Measurements from ENCODE around the gene TFIP11.

TFIP11 gene

DNA sequence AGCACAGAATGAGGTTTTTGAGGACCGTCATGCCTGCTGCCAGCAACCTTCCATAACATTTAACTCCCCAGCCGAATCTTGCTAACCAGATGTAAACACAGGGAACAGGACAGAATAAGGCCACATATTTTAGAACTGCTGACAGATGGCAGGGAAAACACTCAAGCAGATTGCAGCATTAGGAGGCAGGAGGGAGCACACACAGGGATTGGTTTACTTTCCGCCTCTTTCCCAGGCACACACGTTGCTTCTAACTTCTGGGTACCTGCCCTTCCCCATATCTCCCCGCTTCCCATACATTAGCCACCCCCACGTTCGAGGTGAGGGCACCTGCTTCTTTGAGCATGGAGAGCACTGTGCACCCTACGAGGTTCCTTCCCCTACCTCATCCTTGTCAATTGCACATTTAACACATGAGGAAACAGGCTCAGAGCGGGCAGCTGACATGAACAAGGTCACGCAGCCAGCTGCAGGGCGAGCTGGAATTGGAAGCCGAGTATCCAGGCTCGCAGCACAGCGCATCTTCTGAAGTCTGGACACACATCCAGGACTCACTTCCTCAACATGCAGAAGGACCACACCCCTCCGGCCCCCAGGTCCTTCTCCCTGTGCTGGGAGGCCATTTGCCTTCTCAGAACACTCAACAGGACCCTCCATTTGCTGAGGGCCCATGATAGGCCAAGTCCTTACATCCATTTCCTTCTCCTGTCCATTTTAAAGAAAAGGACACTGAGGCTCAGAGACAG lies 64.5 kb downstream of the TFIP11 start:
- H3K4me3 ChIP-seq (ENCODE audit: low read depth, low read length, poor library complexity, severe bottlenecking) = no peak overlapping the region
- H3K27me3 ChIP-seq (ENCODE audit: insufficient read depth, low read length) = no peaks in the 10 kb centered on the region
- no peaks in the 10 kb centered on the region for H3K4me1 ChIP-seq (ENCODE audit: insufficient read depth, low read length, severe bottlenecking)
- no peaks in the 10 kb centered on the region for H3K9me2 ChIP-seq (ENCODE audit: low read depth, low read length)
- peaks cover 33% of the 10 kb centered on the region for H3K36me3 ChIP-seq (ENCODE audit: insufficient read depth, low read length)
- H3F3A ChIP-seq (ENCODE audit: insufficient read depth, low read length) = no peaks in the 10 kb centered on the region
- H3K9me3 ChIP-seq (ENCODE audit: low read length) = no peaks in the 10 kb centered on the region
- H3K4me2 ChIP-seq (ENCODE audit: low read length) = no peak overlapping the region
- no peaks in the 10 kb centered on the region for H3K79me2 ChIP-seq (ENCODE audit: insufficient read depth, low read length)
- H3K9ac ChIP-seq (ENCODE audit: low read length) = no peak overlapping the region
- H2AFZ ChIP-seq (ENCODE audit: low read length) = no peak overlapping the region
- no peak for TF ChIP-seq EZH2 (IDR thresholded peaks at IDR 0.05; ENCODE audit: borderline replicate concordance, low read length)
- TF ChIP-seq, protein P1, sequence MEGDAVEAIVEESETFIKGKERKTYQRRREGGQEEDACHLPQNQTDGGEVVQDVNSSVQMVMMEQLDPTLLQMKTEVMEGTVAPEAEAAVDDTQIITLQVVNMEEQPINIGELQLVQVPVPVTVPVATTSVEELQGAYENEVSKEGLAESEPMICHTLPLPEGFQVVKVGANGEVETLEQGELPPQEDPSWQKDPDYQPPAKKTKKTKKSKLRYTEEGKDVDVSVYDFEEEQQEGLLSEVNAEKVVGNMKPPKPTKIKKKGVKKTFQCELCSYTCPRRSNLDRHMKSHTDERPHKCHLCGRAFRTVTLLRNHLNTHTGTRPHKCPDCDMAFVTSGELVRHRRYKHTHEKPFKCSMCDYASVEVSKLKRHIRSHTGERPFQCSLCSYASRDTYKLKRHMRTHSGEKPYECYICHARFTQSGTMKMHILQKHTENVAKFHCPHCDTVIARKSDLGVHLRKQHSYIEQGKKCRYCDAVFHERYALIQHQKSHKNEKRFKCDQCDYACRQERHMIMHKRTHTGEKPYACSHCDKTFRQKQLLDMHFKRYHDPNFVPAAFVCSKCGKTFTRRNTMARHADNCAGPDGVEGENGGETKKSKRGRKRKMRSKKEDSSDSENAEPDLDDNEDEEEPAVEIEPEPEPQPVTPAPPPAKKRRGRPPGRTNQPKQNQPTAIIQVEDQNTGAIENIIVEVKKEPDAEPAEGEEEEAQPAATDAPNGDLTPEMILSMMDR (IDR thresholded peaks at IDR 0.05; ENCODE audit: low read length) = no peak
- no peak overlapping the region for H3K27ac ChIP-seq (ENCODE audit: low read depth, low read length, poor library complexity, severe bottlenecking)
- no peaks in the 10 kb centered on the region for H4K20me1 ChIP-seq (ENCODE audit: insufficient read depth, low read length)

DNA sequence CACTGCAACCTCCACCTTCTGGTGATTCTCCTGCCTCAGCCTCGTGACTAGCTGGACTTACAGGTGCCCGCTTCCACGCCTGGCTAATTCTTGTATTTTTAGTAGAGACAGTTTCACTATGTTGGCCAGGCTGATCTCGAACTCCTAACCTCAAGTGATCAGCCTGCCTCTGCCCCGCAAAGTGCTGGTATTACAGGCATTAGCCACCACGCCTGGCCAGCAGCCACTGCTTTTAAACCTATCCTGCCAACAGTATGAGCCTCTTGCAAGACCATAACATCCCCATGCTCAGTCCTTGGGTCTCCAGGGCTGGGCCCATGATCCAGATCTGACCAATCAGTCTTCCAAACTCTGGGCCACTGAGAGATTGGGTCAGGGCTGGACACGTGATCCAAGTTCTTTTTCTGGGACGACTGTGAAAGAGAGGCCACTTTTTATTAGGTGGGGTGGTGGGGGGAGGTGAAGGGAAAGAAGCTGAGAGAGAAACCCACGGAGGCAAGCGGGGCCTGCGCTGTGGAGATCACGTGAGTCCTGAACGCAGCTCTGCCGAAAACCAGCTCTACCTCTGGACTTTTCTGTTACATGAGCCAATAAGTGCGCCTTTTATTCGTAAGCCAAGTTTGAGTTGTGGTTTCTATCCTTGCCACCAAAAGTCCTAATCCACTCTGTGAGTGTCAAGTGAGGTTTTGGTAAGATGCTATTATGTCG lies 65.3 kb downstream of the TFIP11 start:
- Histone ChIP-seq H3K27ac (ENCODE audit: low read depth, low read length, poor library complexity, severe bottlenecking) (no peak overlapping the region), H2AFZ (ENCODE audit: low read length) (no peak overlapping the region), H3K36me3 (ENCODE audit: insufficient read depth, low read length) (peaks cover 25% of the 10 kb centered on the region), H4K20me1 (ENCODE audit: insufficient read depth, low read length) (no peaks in the 10 kb centered on the region), H3F3A (ENCODE audit: insufficient read depth, low read length) (no peaks in the 10 kb centered on the region), H3K4me2 (ENCODE audit: low read length) (no peak overlapping the region), H3K79me2 (ENCODE audit: insufficient read depth, low read length) (no peaks in the 10 kb centered on the region), H3K4me1 (ENCODE audit: insufficient read depth, low read length, severe bottlenecking) (no peaks in the 10 kb centered on the region), H3K9ac (ENCODE audit: low read length) (no peak overlapping the region), H3K4me3 (ENCODE audit: low read depth, low read length, poor library complexity, severe bottlenecking) (no peak overlapping the region), H3K9me3 (ENCODE audit: low read length) (no peaks in the 10 kb centered on the region), H3K27me3 (ENCODE audit: insufficient read depth, low read length) (no peaks in the 10 kb centered on the region), H3K9me2 (ENCODE audit: low read depth, low read length) (no peaks in the 10 kb centered on the region)
- TF ChIP-seq, protein P1 (IDR thresholded peaks at IDR 0.05; ENCODE audit: low read length) = no peak
- TF ChIP-seq EZH2 (IDR thresholded peaks at IDR 0.05; ENCODE audit: borderline replicate concordance, low read length) = no peak

DNA sequence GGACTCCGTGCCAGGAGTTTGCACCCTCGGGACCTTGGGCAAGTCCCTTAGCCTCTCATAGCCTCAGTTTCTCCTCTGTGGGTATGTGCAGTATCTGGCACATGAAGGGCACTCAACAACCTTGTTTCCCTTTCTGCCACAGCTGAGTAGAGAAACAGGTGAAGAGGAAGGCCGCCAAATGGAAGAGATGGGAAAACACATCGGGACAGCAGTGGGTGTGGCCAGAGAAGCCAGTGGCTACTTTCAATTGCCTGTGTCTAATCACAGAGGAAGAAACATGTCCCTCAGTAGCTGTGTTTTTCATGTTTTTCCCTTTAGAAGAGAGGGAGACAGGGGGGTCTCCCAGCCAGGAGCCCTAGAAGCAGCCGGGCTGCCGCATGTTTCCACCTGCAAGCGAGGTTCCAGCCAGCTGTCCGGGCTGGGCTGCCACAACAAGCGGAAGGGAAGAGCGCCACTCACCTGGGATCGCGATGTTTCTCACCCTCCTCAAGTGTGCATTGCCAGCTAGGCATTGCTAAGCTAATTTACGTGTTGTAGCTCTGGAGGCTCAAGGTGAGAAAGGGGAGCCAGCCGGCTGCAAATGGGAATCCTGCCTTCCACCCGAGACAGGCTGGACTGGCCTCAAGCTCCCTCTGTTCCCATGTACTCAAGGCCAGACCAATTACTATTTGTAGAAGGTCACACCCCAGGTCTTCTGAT lies 66.5 kb downstream of the TFIP11 start:
- Histone ChIP-seq H3K36me3 (ENCODE audit: insufficient read depth, low read length) (peaks cover 12% of the 10 kb centered on the region; the same call in 1 of the 2 replicates), H3K27ac (ENCODE audit: low read depth, low read length, poor library complexity, severe bottlenecking) (no peak overlapping the region), H4K20me1 (ENCODE audit: insufficient read depth, low read length) (no peaks in the 10 kb centered on the region), H3K9me3 (ENCODE audit: low read length) (no peaks in the 10 kb centered on the region), H3K79me2 (ENCODE audit: insufficient read depth, low read length) (no peaks in the 10 kb centered on the region), H3F3A (ENCODE audit: insufficient read depth, low read length) (no peaks in the 10 kb centered on the region), H3K9me2 (ENCODE audit: low read depth, low read length) (no peaks in the 10 kb centered on the region), H3K4me2 (ENCODE audit: low read length) (no peak overlapping the region), H3K9ac (ENCODE audit: low read length) (no peak overlapping the region), H2AFZ (ENCODE audit: low read length) (no peak overlapping the region), H3K4me3 (ENCODE audit: low read depth, low read length, poor library complexity, severe bottlenecking) (no peak overlapping the region), H3K27me3 (ENCODE audit: insufficient read depth, low read length) (no peaks in the 10 kb centered on the region), H3K4me1 (ENCODE audit: insufficient read depth, low read length, severe bottlenecking) (no peaks in the 10 kb centered on the region)
- TF ChIP-seq EZH2 (IDR thresholded peaks at IDR 0.05; ENCODE audit: borderline replicate concordance, low read length) = no peak
- TF ChIP-seq, protein P1 (IDR thresholded peaks at IDR 0.05; ENCODE audit: low read length) = no peak
